K562 (cell line): ENCODE data around the gene DPF1.

Source experiments
- ATF4 ChIP-seq: fragments of 450-650 bp; formaldehyde crosslinking; IDR thresholded peaks from 2 replicates; pipeline ENCODE4 v1.4.0; 2022; ENCODE audit warnings: mild to moderate bottlenecking, moderate library complexity
- CBX5 ChIP-seq: IDR thresholded peaks from 2 replicates; pipeline ENCODE4 v1.6.1; 2014; ENCODE audit warnings: low read depth, borderline replicate concordance
- CTCF ChIP-seq, 3 experiments: IDR thresholded peaks in 2 of 3; conservative IDR thresholded peaks in 1 of 3; 2 replicates each; pipeline ENCODE4 v1.5.1; 2011 to 2012; ENCODE audit warnings: low read length in 3 of 3, mild to moderate bottlenecking in 3 of 3, control low read depth in 2 of 3, improper control_type of control experiment in 1 of 3, inconsistent platforms in 1 of 3, low read depth in 1 of 3, mixed read lengths in 1 of 3, moderate library complexity in 1 of 3; ENCODE audit not compliant: insufficient read depth in 2 of 3
- EP300 ChIP-seq: IDR thresholded peaks from 2 replicates; pipeline ENCODE4 v1.6.1; 2012; ENCODE audit warnings: low read length, improper control_type of control experiment
- POLR2AphosphoS5 ChIP-seq: IDR thresholded peaks from 2 replicates; pipeline ENCODE4 v1.6.1; 2011; ENCODE audit warnings: mild to moderate bottlenecking, low read depth, low read length, moderate library complexity; ENCODE audit not compliant: control insufficient read depth, insufficient read depth
- SETDB1 ChIP-seq: IDR thresholded peaks from one replicate; pipeline ENCODE4 v1.6.1; 2012; ENCODE audit warnings: low read length, control low read depth, inconsistent platforms
- SIN3A ChIP-seq, 2 experiments: fragments of 150-350 bp in 1 of 2; IDR thresholded peaks; 2 replicates each; pipeline ENCODE4 v1.6.1; 2011 to 2016; ENCODE audit warnings: borderline replicate concordance in 2 of 2, low read depth in 2 of 2, low read length in 2 of 2, mild to moderate bottlenecking in 2 of 2, moderate library complexity in 2 of 2; ENCODE audit not compliant: control insufficient read depth in 1 of 2
- SRF ChIP-seq, 2 experiments: fragments of 250-450, 450-650 bp in 1 of 2; sonication (Bioruptor Pico) in 1 of 2; sonication (generic) in 1 of 2; formaldehyde crosslinking; IDR thresholded peaks; 2 replicates each; pipeline versions ENCODE4 v1.5.0 to v1.5.1; 2020 to 2022; ENCODE audit warnings: mild to moderate bottlenecking in 1 of 2, missing genetic modification reagents in 1 of 2
- ZNF121 ChIP-seq: sonication (generic); formaldehyde crosslinking; conservative IDR thresholded peaks from 2 replicates; pipeline ENCODE4 v1.8.0; 2022; ENCODE audit warnings: missing genetic modification reagents
- ZNF512 ChIP-seq: IDR thresholded peaks from 2 replicates; pipeline ENCODE4 v1.6.1; 2016; ENCODE audit warnings: missing genetic modification characterization, missing compliant biosample characterization
- TF ChIP-seq, protein P1 (sequence below): fragments of 450-650 bp; IDR thresholded peaks from 2 replicates; pipeline ENCODE4 v1.6.1; 2016; ENCODE audit warnings: antibody characterized with exemption

- TF ChIP-seq EP300, result no peak
- no peak for TF ChIP-seq ZNF512
- TF ChIP-seq ZNF121, result no peak
- TF ChIP-seq CBX5, result no peak
- no peak for TF ChIP-seq POLR2AphosphoS5
- TF ChIP-seq ATF4 (CRISPR knock-in tag), result no peak
- no peak for TF ChIP-seq SRF (CRISPR knock-in tag; IDR thresholded peaks at IDR 0.05)
- TF ChIP-seq SETDB1, result no peak
- TF ChIP-seq SIN3A (IDR thresholded peaks at IDR 0.05; ENCODE audit: borderline replicate concordance in 2 of 2, control insufficient read depth in 1 of 2, low read depth in 2 of 2, low read length in 2 of 2), result no peak
- no peak for TF ChIP-seq CTCF (IDR thresholded peaks at IDR 0.05 in 2 of 3, conservative IDR thresholded peaks at IDR 0.05 in 1 of 3; ENCODE audit: insufficient read depth in 2 of 3, low read depth in 1 of 3, low read length in 3 of 3)
- TF ChIP-seq, protein P1, sequence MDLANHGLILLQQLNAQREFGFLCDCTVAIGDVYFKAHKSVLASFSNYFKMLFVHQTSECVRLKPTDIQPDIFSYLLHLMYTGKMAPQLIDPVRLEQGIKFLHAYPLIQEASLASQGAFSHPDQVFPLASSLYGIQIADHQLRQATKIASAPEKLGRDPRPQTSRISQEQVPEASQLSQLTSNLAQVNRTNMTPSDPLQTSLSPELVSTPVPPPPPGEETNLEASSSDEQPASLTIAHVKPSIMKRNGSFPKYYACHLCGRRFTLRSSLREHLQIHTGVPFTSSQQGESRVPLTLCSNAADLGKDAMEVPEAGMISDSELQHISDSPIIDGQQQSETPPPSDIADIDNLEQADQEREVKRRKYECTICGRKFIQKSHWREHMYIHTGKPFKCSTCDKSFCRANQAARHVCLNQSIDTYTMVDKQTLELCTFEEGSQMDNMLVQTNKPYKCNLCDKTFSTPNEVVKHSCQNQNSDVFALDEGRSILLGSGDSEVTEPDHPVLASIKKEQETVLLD, result no peak
Observed at GRCh38 chr19:38243279-38243673, 19.3 kb upstream of the DPF1 start.
